ENCODE measurements around the gene KRT81. TPM values are rescaled to one million over a fixed set of nuclear protein-coding genes. Genes with fewer than 3 reads are reported as not detected.
"Not testable (repeated sequence)": the region's sequence is repeated elsewhere in the genome, so short reads cannot be mapped to it uniquely, and the experiment has no call there.

KRT81 gene
- polyA plus RNA-seq, 3 donors = not detected

DNA sequence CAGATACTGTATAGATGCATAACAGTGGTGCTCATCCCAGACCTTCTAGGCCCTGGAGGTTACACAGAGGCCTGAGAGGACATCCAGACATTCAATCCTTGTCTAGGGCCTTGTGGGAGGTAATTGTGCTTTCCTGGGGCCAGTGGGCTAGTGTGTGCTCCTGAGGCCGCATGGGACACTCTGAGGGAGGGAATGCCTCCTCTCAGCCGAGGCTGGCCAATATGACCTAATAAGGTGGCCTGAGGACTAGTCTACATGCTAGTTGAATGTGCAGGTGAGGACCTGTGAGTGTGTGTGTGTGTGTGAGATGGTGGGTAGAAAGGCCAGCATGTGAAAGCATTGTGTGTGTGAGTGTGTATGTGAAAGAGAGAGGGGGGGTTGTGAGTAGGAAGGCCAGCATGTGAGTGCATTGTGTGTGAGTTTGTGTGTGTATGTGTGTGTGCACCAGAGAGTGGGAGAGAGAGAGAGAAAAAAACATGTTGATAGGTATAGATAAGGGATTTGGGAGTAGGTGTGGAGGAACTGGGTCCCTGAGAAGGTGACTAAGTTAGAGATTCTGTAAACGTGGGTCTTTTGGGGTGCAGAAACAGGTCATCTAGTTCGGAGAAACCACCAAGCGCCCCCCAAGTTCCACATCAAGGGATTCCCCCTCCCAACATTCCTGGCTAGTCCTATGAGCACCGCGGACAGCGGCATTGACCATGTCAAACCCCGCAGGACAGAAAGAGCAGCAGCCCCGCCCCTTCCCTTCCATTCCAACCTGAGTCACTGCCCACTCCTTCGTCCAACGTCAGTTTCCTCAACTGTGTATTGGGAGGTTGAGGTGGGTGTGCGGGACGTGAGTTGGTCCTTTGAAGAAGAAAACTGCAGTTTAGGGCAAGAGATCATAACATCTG is 9.7 kb upstream of the KRT81 start:
- DNase-seq (ENCODE audit: low read depth in 3 of 3, low spot score in 2 of 3) = no peak

- DNase-seq (ENCODE audit: low read depth in 3 of 3, low spot score in 2 of 3) = no peak
These were observed 7.4 kb upstream of the KRT81 start for GRCh38 chr12:52298677-52299190.

DNA sequence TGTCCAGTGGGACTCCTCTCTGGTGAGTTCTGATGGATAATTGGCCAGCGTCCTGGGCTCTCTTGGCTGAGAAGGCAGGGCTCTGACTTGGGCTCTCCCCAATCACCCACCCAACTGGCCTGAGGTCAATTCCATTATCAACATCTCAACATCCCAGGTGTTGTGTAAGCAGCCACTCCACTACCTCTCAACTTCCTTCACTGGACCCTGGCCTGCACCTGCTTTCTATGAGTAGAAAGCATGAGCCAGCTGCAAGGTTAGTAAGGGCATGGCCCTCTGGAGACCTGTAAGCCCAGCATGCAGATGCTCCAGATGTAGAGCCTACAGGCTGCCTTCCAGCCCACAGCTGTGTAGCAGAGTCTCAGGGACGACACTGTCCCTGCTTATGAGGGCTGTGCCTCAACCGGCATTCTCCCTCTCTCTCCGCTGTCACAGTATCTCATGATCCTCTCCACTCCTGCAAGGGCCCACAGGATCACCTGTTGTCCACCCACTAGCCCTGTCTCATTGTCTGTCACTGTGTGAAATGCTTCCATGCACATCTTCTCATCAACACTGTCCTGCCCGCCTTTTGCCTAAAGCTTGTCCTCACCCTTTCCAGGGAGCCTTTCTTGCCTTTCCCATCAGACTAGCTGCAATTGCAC is 5.4 kb upstream of the KRT81 start:
- no peak for DNase-seq (ENCODE audit: low read depth in 3 of 3, low spot score in 2 of 3)

DNA sequence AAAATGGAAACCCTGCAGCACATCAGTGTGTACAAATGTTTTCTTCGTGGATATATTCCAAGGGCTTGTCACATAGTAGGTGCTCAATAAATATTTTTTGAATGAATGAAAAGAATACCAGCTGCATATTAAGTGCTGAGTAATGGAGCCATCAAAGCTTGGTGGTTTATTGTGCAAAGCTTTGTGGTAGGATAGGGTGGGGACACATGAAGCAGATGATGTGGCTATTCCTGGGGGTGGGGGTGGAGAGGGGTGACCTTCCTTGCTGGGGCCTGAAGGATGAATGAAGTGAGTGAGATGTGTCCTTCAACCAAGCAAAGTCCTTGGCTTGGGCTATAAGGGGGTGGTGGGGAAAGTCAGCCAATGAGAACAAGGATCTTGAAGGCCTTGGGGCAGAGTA is 4.3 kb upstream of the KRT81 start:
- no peak for DNase-seq (ENCODE audit: low read depth in 3 of 3, low spot score in 2 of 3)

- no peak for DNase-seq (ENCODE audit: low read depth in 3 of 3, low spot score in 2 of 3)
These were observed 3.5 kb upstream of the KRT81 start for GRCh38 chr12:52294803-52295202.

- DNase-seq (ENCODE audit: low read depth in 3 of 3, low spot score in 2 of 3) = no peak
These were observed 2.6 kb upstream of the KRT81 start for GRCh38 chr12:52293926-52294325.

- not testable (repeated sequence) for DNase-seq (ENCODE audit: low read depth in 3 of 3, low spot score in 2 of 3)
These were observed 725 bp downstream of the KRT81 start for GRCh38 chr12:52290483-52291134.

- not testable (repeated sequence) for DNase-seq (ENCODE audit: low read depth in 3 of 3, low spot score in 2 of 3)
These were observed 3.2 kb downstream of the KRT81 start for GRCh38 chr12:52287816-52288805.

DNA sequence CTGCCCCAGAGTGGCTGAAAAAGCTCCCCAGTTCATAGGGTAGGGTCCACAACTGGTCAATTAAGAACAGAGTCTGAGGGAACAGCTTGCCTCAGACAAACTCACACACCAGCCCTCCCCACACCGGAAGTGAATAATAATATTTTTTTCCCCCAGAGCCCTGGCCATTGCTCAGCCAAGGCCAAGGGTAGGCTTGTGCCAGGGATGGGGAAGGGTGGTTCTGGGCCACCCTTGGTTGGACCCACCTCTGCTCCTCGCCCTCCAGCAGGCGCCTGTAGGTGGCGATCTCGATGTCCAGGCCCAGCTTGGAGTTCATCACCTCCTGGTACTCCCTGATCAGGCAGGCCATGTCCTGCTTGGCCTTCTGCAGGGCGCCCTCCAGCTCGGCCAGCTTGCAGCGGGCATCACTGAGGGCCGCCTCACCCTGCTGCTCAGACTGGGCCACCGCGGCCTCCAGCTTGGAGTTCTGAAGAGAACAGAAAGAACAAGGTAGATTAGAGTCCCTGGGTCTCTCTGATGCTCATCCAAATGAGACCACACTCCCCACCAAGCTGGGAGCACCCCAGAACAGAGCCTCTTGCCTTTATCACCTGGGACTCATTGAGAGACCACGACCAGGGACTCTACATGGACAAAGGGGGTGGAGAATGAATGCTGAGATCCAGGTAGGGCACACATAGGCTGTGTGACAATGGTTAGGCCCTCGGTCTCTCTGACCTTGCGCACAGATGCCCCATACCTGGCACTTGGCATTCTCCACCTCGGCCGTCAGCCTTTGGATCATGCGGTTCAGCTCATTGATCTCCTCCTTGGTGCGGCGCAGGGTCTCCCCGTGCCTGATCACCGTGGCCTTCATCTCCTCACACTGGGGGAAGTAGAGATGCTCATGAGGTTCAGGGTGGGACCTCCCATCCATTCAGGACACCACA is 4.2 kb downstream of the KRT81 start:
- DNase-seq (ENCODE audit: low read depth in 3 of 3, low spot score in 2 of 3) = not testable (repeated sequence)

DNA sequence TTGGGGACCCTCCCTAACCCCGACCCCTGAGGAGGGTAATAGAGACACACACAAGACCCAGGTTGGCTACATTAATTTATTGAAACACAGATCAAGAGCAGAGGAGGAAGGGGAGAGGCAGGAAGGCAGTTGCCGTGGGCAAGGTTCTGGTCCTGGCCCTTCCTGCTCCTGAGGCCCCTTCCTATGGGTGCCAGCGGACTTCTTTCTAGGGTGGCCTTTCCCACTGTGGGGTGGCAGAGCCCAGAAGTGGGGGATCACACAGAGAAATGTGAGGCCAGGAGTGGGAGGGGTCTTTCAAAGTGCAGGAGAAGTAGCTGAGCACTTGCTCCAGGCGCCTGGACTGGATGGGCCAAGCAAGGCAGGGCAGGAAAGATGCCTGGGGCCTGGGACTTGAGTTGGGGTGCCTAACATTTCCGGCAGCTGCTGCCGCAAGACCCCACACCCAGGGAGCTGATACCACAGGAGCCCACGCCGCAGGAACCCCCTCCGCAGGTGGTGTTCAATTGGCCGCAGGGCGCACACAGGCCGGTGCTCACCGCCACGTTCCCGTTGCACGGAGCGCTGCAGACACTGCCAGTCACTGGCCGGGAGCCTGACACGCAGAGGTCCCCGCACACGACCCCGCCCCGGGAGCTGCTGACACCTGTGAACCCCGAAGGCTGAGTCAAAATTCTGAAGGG is 5.3 kb downstream of the KRT81 start:
- DNase-seq (ENCODE audit: low read depth in 3 of 3, low spot score in 2 of 3) = no peak

- no peak for DNase-seq (ENCODE audit: low read depth in 3 of 3, low spot score in 2 of 3)
These were observed 6.1 kb downstream of the KRT81 start for GRCh38 chr12:52285172-52285745.

DNA sequence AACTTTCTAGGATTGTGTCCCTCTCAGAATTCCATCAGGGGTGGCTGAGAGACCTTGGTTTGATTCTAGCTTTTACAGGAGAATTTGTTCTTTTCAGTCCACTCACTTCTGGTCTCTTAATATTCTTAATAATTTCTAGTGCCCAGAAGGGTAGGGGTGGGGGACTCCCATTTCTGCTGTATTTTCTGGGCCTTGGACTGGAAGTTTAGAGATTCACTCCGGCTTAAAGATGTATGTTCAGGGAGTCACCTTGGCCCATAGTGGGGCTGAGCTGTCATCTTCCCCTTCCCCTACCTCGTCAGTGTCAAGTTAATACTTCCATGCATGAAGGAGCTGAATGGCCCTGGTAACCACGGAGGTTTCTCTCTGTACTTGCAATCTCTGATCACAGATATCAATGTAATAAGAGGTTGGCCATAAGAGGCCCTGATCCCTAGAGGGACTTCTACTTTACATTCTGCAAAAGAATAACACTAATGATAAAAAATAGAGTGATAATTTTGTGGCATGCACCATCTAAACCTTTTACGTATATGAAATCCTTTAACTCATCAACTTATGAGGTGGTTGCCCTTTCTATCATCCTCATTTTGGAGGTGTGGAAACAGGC is 6.7 kb downstream of the KRT81 start:
- DNase-seq (ENCODE audit: low read depth in 3 of 3, low spot score in 2 of 3) = no peak

GRCh38 chr12:52280796-52281560 is 10.4 kb downstream of the KRT81 start:
- no peak for DNase-seq (ENCODE audit: low read depth in 3 of 3, low spot score in 2 of 3)

- DNase-seq (ENCODE audit: low read depth in 3 of 3, low spot score in 2 of 3) = no peak
These were observed 11.0 kb downstream of the KRT81 start for GRCh38 chr12:52280319-52280795.

DNA sequence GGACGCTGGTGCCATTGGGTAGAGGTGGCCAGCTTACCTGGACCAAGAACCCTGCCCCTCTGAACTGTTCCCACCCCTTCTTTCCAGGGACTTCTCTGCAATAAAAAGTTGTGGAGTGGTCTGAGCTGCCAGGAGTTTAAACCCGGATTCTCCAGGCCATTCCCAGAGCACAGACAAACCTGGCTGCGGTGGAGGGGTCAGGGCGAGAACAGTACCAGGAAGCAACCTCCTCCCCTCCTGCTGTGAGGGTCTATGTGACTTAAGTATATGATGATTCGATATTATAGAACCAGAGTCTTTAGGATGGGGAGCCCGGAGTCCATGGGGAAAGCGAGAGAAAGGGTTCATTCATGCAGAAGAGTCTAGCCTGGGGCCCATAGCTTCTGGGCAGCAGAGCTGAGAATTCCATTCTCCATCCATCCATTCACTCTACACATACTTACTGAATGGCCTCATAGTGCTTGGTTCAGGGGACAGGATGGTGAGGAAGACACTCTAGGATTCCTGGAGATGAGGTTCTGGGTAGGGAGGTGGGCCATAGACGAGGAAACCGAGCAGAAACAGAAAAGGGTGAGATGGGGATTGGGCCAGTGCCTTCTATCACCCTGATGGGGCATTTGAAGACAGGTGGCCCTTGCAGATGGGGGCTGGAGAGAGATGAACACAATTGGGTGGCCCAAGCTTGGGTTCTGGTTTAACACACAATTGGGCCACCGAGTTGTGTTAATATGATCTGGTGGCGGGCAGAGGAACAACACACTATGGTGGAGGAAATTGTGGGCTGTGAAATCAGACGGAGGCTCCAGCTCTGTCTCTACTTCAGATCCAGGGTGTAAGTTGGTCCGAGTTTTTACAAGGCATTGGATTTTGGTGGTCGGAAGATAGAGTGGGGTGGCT is 11.7 kb downstream of the KRT81 start:
- no peak for DNase-seq (ENCODE audit: low read depth in 3 of 3, low spot score in 2 of 3)

Data from right renal cortex interstitium (tissue), 3 donors.